Lung microvascular endothelial cell (primary cell): ENCODE results near the gene FAM221B. TPM values are rescaled to one million over a fixed set of nuclear protein-coding genes. Genes with fewer than 3 reads are reported as not detected.

ENCODE experiments used
- DNase-seq, 2 donors: peaks; one replicate each; pipeline versions ENCODE4 v3.0.0 to v3.0.0-alpha.2; 2010; ENCODE audit warnings: low read depth in 2 of 2
- total RNA-seq: library from RNA; depleted of rRNA; stranded (reverse); fragments of >200 nt; gene quantifications from 2 replicates; pipeline ENCODE4 v1.2.1, GENCODE V29; 2014

The FAM221B gene
- total RNA-seq, 1 donor from 2014 or later: not detected

DNA sequence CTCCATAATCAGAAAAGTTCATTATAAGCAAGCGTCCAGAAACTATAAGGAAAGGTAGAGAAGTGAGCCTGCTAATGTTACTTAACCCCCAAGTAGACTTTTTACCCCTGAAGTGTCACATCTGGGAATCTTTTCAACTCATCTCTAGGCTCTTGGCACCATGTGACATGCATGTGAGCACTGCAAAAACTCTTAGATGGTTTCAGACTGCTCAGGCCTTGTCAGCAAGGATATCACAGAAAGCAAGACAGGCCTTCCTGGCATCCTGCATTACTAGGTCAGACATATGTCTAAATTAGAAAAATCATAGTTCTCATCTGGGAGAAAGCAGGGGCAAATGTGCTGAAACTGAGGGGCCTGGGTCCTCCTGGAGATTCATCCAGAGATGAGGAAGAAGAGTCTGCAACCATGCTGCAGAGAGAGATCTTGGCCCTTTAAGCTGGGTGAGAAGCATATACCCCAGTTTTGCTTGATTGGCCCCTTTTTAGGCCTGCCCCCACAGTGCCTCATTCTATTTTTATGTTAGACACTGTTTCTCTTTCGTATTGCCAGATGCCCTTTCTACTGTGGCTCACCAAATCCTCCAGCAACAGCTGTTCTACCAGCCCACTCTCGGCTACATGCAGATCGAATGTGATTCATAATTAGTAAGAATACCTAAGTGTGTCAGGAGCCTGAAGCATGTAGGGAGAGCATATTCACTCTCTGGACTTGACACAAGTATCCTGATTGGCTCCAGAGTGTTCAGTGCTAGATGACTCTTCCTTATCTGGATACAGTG is 19.4 kb upstream of the FAM221B start:
- DNase-seq: peak in 1 of 2 donors; percentile 73

DNA sequence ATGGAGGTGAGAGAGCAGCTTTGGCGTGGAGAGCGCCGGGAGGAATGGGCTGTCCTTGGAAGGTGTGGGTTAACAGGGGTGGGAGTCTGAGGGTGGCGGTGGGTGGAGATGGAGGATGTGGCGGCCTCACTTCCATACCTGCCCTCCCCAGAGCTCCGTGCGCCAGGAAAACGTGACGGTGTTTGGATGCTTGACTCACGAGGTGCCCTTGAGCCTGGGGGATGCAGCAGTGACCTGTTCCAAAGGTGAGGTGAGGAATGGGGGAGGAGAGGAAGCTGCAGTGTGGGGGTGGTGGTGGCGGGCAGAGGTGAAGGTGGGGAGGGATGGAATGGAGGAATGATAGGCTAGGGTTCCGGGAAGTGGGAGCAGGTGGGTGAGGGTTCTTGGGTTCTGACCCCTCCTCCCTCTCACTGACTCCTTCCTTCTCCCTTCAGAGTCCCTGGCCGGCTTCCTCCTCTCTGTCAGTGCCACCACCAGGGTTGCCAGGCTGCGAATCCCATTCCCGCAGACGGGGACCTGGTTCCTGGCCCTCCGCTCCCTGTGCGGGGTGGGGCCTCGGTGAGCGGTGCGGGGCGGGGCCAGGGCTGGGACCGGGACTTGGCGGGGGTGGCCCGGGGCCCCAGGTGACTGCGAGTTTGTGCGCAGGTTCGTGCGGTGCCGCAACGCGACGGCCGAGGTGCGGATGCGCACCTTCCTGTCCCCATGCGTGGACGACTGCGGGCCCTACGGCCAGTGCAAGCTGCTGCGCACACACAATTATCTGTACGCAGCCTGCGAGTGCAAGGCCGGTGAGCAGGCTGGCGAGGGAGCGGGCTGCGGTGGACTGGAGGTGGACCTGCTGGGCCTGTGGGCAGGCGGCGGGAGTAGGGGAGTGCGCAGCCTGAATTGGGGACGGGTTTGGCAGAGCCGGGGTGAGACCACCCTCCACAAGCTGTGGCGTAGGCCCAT is 17.6 kb upstream of the FAM221B start:
- no peak for DNase-seq

DNA sequence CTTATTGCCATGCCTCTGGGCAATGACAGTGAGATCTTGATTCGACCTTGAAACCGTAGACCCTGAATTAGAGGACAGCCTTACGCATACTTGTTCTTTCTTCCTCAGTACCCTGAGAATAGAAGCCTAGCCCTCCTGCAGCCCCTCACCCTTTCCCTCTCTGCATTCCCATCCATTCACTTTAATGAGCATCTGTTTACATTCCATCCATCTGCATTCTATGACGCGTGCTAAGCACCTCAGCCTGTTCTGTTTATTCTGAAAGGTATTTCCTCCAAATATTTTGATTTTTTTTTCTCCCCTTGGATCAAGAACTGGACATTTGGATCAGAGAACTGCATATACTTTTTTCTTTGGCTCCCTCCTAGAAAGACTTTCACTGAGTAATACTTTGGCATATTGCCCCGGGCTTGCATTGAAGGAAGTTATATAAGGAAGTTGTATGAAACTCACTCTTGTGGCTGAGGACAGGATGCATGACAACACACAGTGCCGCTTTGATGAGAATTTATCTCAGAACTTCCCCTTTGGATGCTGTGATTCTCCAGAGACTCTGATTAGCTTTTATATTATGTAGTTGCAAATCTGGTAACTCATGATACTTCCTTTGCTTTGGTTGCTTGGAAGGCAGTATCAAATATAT is 16.2 kb upstream of the FAM221B start:
- peak; percentile 15 to 93 for DNase-seq

DNA sequence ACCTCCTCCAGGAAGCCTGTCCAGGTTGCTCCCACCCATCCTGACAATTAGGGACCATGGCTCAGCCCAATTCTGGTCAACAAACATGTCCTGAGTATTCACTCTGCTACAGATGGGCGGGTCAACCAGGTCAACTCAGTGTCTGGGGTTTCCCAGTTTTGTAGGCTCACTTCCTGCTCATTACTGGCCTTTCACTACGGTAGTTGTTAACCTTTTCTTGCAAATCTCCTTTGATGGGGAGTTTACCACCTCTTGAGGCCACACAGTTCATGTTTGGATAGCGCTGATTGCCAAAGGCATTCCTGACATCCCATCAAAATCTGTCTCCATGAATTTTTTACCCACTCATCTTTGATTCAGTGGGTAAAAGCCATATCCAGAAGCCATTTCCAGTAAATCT is 14.3 kb upstream of the FAM221B start:
- DNase-seq: no peak

DNA sequence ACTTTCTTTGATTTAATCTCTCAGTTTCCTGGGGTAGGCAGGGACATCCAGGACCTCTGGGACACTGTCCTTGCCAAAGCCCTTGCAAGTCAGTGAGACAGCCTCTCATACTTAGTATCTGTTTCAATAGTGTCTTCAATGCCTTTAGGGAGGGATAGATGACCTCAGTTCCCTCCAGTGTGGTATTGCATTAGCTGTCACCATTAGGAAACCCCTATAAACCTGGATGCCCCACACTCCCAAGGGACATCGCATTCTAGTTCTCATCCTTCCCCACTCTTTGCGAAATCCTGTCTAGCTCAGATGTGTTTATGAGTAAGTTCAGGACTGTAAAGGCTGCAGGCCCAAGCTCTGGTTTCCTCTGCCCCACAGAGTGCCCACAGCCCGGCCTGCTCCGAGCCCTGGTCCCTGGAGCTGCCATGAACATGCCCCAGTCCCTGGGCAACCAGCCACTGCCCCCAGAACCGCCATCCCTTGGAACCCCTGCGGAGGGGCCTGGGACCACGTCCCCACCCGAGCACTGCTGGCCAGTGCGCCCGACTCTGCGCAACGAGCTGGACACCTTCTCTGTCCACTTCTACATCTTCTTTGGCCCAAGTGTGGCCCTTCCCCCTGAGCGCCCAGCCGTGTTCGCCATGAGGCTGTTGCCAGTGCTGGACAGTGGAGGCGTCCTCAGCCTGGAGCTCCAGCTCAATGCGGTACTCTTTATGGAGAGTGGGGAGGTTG is 13.7 kb upstream of the FAM221B start:
- DNase-seq: no peak

DNA sequence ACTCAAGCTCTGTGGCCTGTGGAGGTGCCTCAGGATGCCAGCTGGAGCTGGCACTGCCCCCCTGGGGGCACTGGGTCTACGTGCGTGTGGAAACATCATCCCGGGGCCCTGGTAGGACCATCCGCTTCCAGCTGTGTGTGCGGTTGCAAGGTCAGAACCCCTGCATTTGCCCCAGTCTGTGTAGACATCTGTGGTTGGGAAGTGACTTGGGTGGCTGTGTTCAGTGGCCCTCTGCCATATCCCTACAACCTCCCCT is 13.0 kb upstream of the FAM221B start:
- no peak for DNase-seq

DNA sequence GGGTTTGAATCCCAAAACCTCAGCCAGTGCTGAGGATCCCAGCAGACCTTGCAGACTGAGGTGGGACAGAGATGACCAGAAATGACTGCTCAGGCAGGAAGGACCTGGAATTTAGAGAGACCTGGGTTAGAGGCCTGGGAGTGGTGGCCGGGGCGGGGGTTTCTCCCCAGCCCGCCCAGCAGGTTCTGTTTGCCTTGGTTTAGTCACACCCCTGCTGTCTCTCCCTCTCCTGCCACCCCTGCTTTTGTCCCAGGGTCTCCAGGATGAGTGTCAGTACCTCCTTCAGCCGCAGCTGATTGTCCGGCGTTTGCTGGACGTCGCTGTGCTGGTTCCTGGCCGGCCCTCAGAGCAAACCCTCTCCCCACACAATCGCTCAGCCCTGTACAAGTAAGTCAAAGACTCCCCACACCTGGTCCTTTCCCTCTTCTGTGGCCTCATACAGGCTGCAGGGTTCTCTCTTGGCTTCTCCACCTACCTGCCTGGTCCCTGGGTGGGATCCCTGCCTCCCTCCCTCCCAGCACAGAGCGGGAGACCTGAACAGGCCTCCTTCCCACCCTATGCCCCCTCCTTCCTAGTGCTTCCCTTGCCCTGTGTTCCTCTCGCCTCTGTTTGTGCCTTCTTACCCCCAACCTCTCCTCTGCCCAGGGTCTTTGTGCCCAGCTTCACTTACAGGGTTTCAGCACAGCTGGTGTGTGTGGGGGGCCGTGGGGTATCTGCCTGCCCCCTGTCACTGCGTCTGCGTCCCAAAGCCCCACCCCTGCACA is 12.5 kb upstream of the FAM221B start:
- no peak for DNase-seq

DNA sequence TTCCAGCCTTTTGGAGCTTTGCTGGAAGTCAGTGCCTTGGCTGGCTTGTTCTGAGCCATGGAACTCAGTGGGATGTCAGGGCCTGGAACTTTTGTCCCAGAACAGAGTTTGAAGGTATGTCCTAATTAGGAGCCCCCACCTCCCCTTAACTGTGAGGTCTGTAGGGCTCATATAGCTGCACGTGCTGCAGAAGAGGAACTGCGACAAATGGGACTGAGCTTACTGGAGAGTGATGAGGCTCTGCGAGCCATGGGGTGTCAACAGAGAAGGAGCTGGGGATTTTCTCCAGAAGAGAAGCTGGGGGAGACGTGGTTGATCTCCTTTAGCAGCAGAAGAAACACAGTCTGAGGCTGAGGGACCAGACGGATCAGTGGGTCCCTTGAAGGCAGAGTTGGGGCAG is 11.4 kb upstream of the FAM221B start:
- no peak for DNase-seq

DNA sequence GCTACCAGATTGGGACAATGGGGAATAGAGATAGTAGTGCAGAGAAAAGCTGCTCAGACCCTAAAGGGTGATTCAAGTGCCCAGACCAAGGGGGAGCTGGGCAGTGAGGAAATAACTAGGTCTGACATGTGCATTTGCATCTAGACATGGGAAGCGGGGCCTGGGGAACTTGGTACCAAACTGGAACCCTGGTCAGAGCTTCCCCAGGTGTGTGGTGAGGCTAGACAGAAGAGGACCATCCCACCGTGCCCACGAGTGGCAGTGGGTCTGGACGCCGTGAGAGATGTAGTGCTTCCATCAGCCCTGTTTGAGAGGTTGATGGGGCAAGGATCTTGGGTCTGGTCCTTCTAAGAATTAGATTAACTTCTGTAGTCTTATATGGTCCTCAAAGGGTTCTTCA is 8.1 kb upstream of the FAM221B start:
- DNase-seq: no peak

DNA sequence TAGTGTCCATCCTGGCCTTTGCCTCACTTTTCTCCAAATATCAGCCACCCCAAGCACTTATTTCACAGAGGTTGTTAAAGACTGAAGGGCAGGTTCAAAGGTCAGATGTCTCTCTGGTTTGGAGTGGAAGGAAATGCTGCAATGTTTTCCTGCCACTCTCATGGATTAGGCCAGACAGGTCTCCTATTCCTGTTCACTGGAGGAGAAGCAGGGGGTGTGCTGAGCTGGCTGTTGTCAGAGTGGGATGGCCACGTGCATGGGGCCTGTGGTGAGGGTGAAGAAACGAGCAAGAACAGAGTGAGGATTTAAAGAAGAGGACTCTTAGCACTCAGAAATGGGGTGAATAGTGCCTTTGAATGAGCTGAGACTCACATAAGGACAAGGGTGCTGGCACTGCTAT is 7.2 kb upstream of the FAM221B start:
- peak in 1 of 2 donors; percentile 12 for DNase-seq

DNA sequence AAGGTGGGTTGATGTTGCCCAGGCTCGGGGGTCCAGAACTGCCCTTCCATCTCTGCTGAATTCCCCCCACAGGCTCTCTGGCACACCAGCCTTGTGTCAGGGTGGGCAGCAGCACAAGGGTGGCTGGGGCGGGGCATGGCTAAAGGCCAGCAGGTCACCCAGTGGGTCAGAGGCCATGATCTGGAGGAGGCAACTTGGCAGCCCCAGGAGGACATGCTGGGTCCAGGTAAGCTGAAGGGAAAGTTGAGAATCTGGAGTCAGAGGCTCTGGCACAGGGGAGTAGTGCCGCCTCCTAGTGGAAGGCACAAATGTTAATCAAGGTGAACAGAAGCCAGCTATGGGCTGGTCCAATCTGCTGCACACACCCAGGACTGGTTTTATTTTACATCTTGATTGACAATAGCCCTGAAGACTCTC is 6.7 kb upstream of the FAM221B start:
- DNase-seq: peak in 1 of 2 donors; percentile 18

DNA sequence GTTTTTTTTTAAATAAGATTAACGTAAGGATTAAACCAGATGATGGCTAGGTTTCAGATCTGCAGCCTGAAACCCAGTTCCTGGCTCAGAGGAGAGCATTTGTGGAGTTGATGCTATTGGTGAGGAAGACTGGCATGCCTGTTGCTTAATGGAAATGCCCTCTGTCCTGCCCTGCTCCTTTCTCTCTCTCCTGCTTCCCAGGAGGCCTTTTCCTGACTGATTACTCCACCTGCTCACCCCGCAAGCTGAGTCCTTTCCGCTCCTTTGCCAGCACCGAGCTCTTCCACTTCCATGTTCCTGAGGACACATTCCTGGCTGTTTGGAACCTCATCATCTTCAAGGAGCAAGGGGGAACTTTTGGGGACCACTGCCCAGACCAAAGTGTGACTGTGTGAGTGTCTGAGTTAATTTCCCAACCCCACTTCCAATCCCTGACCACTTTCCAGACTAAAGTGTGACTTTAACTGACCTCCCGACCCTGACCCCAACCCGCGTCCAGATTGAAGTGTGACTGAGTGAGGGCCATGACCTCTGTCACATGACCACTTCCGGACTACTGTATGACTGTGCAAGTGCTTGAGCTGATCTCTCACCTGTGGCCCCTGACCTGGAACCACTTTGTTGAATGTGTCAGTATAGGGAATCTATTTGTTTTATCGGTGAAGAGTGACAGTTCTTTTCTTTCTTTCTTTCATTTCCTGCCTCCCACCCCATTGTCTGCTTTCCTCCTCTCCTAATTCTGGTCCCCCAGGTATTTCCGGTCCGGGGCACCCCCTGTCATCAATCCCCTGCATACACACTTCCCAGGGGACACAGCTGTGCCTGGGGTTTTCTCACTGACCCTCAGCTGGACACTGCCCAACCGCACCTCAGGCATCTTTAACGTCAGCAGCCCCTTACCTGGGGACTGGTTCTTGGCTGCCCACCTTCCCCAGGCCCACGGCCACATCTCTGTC is 6.0 kb upstream of the FAM221B start:
- no peak for DNase-seq

DNA sequence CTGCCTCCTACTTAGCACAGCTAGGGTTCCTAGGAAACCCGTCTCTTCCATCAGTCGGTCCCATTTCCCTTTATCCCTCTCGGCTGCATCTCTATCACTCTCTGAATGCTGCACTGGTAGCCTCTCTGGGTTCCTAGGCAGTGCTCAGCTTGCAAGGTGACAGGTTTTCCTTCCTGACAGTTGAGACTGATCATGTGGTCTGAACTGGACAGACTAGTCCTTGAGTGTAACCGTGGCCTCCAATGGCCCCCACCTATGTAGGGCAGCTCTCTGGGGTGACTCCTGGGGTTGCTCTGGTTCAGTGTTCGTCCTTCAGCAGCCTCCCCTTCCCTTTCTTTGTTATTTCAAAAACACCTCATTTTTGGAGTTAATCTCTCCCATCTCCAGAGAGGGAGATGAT is 4.3 kb upstream of the FAM221B start:
- no peak for DNase-seq

DNA sequence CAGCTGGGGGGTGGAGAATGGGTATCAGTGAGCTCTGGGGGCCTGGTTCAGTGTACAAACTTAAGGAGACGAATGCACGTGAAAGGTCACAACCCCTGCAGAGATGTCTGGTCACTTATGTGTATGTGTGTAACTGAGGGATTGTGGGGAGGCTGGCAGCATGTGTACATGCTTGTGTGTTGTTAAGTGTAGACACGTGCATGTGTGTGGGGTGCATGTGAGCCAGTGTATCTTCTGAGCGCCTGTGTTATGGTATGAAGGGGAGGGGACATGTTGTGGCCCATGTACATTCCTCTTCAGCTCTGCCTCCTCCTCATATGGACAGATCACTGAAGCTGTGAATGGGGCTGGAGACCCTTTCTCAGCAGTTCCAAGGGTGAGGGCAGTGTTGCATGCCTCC is 2.5 kb upstream of the FAM221B start:
- no peak for DNase-seq

DNA sequence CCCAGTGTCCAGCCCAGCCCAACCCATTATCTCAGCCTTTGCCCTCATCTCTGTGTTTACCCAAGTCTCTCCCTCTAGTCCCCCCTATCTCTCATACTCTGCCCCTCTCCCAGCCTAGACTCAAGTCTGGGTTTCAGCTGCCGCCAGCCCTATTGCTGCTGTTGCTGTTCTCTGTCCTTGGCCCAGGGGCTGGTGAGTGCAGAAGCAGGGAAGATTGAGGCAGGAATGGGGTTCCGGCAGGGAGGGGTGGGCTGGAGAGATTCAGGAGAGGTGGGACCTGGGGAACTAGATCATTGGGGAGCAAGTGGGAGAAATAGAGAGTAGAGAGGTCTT is 1.2 kb upstream of the FAM221B start:
- DNase-seq: no peak

DNA sequence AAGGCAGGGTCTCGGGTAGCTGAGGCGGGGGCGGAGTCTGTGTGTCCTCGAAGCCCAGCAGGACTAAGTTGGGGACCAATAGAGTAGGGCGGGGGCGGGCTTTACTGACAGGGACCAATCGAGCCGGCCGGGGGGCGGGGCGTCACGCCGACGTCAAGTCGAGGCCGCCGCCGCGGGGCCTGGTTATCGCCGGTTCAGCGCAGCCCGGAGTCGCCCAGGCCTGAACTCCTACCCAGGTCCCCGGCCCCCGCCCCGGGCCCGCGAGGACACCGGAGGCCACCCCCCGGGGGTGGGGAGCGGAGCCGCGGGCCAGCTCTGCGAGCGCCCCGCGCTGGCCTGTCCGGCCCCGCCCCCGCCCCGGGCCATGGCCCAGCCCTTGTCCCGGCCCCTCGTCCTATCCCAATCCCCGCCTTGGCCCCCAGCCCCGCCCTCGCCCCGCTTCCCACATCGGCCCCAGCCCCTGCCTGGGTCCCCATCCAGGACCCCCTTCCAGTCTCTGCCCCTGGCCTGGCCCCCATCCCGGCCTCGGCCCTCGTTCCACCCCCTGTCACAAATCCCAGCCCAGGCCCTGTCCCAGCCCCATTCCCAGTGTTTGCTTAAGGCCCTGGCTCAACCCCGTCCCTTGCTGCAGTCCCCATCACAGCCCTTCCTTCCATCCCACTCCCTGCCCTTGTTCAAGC is 692 bp upstream of the FAM221B start, which contains the start of gene TMEM8B:
TSS of gene TMEM8B (plus strand) at position 145 of the 680 bp plus-strand sequence. CDS start at position 365, 220 bp downstream.
- peak; percentile 92 to 93 for DNase-seq

DNA sequence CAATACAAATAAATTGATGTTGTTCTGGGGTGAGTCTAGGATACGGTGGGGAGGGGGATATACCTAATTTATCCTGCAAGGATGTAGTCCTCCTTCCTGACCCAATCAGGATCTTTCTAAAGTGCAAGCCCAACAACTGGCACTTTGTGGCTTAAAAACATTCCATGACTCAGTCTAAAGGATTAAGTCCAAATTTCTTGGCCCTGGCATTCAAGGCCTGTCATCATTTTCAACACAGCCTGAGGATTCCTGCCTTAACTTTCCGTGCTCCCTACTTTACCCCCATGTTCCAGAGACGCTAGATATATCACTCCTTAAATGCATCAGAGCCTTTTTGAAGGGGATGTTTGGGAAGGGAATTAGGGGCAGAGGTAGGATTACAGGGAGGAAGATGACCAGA is 1.0 kb downstream of the FAM221B start:
- no peak for DNase-seq

DNA sequence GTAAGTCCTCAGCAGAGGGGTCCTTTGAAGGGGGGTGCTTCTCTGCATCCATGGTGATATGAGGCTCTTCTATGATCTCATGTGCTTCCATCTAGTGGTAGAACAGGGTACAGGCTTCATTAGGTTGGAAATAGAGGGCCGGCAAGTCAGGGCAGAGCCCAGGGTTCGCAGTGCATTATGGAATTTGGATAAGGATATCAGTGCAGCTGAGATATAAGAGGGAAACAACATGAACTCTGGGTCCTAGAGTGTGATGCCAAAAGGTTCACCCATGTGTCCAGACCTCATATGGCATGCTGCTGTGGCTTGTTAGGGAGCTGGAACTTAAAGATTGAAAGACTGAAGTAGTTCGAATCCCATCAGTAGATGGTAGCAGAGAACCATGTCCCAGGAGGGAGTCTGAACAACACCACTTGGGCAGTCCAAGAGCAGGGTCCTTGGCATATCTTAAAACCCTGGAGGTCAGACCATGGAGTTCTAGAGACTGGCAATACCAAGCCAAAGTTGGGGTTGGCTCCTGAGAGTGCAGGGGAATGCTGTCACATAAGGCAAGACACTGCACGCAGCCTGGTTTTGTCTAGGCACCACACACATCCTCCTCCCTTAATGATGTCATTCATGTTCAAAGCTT is 2.3 kb downstream of the FAM221B start:
- DNase-seq: peak; percentile 75 to 82

DNA sequence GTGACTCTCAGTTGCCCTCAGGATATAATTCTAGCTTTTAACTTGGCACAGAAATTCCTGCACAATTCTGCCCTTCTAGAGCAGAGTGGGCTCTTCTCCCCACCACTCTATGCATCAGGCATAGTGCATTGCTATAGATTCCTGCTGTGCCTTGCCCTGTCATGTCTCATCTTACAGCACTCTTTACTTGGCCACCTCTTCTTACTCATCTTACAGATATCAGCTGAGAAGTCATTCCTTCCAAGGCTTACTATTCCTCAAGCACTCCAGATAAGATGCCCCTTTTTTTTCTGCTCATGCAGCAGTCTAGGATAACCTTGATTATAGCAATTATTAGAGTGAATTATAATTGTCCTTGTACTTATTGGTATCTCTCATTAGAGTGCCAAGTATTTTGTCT is 5.6 kb downstream of the FAM221B start:
- no peak for DNase-seq
